ENCODE data around the gene PHACTR1.
"Not testable (repeated sequence)": the region's sequence is repeated elsewhere in the genome, so short reads cannot be mapped to it uniquely, and the experiment has no call there.

Gene PHACTR1

DNA sequence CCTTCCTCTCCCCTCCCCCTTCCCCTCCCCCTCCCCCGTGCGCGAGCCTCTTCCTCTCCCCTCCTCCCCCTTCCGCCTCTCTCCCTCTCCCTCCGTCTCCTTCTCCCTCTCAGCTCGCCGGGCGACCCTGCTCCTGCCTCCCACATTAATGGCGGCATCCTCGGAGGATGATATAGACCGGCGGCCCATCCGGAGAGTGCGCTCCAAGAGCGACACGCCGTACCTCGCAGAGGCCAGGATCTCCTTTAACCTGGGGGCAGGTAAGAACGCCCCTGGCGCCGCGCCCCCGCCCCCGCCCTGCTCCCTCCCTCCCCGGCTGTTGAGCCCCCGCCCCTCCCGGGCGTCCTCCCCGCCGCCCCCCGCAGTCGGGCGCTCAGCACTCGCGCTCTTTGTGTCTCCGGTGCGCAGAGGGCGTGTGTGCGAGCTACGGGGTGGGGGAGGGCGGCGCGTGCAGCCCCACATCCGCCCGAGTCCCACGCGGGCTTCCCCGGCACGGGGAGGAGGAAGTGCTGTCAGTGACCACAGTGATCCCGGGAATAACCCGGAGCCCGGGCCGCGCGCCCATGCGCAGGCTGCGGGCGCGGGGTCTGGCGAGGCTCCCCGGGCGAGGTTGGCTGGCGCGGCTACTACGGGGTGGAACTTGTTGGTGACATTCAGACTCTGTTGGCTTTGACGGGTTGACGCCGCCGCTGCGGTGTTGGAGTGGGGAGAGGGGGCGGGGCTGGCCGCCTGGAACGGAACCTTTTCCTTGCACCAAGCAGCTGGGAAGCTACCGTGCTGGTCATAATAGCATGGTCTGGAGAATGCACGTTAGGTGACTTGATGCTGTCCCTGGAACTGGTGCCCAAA is 33.2 kb downstream of the PHACTR1 start:
- no peak for DNase-seq

DNA sequence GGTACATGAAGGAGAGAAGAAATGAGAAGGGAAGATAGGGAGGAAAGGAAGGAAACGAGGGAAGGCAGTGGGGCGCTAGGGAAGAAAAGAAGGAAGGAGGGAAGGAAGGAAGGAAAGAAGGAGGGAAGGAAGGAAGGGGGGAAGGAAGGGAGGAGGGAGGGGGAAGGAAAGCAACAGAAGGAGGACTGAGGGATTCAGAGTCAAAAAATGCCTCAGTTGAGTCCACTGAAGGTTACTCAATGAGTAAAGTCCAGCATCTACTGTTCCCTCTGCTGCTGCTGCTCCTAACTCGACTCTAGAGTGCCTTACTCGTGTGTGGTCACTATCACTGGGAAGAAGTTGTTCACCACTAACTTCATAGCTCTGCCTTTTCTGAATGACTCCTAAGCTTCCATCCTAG is 33.8 kb downstream of the PHACTR1 start:
- DNase-seq, result no peak

- DNase-seq, result no peak
Measured at GRCh38 chr6:12751694-12752325, 35.2 kb downstream of the PHACTR1 start.

GRCh38 chr6:12753036-12753435 is 36.5 kb downstream of the PHACTR1 start:
- no peak for DNase-seq

- DNase-seq, result no peak
Measured at GRCh38 chr6:12760226-12760625, 43.7 kb downstream of the PHACTR1 start.

GRCh38 chr6:12760911-12761310 is 44.3 kb downstream of the PHACTR1 start:
- no peak for DNase-seq

DNA sequence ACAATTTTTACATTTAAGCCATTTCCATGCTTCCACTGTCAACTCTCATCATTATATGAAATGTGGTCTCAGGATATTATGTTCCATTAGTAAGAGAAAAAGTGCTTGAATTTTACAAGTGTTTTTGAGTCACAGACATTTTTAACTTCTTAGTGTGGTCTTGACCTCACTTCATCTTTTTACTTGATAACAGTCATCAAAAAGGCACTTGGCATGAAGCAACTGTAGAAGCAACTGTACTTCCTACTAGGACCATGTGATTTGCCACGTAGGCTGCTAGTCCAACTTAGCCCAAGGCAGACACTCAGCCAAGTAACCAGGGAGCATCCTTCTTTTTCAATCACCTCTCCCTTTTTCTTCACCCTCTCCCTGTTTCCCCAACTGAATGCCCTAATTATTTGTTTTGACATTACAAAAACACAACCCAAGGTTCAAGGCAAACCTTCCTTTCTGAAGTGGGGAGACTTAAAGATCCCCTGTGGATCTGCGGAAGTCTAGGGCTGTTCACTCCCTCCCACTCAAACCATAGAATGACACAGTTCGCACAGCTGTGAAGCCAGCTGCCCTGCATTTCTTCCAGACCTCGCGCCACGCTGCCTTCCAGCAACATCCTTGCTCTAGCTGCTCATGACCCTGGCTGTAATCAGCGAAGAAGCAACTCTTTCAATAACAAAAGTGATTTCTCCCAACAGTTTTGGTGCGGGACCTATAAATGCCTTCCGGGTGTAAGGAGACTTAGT is 45.0 kb downstream of the PHACTR1 start:
- no peak for DNase-seq

GRCh38 chr6:12762731-12763434 is 46.3 kb downstream of the PHACTR1 start:
- DNase-seq, result not testable (repeated sequence)

GRCh38 chr6:12766365-12766764 is 49.8 kb downstream of the PHACTR1 start:
- DNase-seq, result no peak

GRCh38 chr6:12767016-12767415 is 50.4 kb downstream of the PHACTR1 start:
- no peak for DNase-seq

- no peak for DNase-seq
Measured at GRCh38 chr6:12769556-12770256, 53.1 kb downstream of the PHACTR1 start.

DNA sequence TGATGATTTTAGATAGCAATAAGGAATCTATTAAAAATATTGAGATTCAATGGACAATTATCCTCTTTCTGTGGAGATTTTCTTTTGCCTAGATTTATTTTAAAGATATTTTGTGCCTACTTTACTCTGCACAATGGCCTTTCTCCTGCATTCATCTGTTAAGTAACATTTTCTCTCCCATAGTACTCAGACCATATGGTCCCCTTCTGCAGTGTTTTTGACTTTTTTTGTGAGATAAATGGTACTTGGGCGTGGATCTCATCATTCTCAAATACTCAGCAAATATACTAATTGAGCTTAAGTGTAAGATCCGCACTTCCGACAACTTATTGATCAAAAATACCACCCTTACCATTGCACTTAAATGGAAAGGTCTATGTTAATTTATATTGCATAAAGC is 55.8 kb downstream of the PHACTR1 start:
- no peak for DNase-seq

DNA sequence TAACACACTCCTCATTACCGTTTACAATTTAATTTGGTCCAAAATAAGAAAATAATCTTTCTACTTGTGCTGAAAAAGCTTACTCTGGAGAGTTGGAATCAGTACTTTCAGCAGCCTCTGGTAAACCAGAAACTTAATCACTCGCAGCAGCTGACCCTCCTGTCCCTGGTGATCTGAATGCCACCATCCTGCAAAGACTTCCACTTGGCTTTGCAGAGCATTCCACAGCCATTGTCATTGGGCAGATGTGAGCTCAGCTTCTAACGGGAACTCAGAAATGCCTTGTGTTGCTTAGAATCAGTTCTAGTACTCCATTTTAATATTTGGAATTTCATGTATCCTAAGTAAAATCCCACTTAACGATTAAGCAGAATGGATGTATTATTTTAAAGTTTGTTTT is 59.7 kb downstream of the PHACTR1 start:
- no peak for DNase-seq

DNA sequence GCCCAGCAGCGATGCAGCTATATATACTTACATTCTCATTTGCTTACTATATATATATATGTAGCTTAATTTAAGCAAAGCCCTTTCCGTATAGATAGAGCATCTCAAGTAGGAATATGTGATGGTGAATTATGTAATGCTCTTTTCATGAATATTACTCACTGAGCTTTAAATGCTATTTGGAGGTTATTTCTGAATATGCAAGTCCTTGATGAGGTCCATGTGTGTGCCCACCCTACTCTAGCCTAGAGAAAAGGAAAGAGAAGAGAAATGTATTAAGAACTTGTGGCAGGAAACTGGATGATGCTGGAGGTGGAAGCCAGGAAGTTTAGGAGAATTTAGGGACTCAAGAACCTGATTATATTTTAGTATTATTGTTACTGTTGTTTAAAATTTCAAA is 63.2 kb downstream of the PHACTR1 start:
- no peak for DNase-seq

- no peak for DNase-seq
Measured at GRCh38 chr6:12782136-12782535, 65.6 kb downstream of the PHACTR1 start.

DNA sequence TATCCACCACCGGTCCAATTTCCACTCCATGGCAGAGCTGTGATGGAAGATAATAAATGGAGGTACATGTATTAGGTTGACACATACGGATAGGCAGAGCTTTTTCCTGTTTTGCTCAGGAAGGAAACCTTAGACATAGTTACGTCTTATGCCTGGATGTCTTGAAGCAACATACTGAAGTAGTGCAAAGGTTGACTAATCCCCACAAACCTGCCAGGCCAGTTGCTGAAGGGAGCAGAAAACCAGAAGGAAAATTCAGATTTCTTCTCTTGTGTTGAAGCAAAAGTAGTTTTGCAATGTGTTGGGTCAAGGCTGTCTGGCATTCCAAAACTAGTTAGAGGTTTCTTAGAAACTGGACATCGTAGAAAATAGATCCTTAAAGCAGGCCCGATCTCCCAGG is 68.7 kb downstream of the PHACTR1 start:
- no peak for DNase-seq

GRCh38 chr6:12785921-12786320 is 69.4 kb downstream of the PHACTR1 start:
- DNase-seq, result no peak

DNA sequence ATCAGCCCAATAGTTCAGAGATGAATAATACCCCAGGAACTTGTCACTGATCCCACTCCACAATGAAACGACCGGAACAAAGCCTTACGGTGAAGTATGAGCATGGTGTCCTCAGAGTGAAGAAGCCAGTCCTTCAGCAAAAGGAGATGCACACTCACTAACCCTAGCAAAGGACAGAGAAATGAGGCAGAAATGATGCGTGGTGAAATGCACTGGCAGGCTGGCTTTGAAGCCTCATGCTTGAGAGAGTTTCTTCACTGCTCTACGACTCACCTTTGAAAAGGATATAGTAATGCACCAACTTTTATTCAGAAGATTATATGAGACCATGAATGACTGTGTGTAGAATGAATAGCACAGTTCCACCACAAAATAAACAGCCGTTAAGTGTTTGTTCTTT is 74.8 kb downstream of the PHACTR1 start:
- DNase-seq, result no peak

DNA sequence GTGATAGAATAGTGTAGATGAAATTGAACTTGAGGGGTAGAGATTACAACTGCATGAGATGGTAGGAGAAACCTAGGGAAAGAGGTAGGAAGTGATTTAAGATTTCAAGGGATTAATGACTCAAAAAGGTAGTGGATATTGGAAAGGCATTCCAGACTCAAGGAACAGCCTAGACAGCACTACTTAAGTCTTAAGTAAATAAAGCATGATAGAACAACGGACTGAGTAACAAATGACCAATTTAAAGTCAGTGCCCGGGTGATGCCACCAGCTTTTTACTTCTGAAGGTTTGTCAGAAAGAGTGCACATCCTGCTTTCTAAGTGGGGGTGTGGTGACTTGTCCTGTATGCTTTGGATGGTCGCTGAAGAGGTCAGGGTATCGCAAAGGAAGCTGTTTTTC is 81.8 kb downstream of the PHACTR1 start:
- no peak for DNase-seq

DNA sequence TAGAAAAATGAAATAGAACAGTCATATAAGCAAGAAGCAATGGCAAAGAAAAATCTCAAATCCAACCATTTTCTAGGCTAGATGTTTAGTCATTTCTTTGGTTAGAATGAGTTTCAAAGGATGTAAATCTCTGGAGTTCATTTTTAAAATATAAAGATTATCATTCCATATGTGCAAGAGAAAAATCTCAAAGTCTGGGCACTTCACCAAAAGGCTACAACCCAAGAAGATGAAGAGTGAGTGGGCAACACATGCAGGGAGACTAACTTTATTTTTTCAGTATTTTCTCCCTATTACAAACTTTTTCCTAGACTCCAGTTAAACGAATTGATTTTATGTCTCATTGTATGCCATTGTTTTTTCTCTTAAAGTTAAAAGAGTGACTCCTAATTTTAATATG is 83.6 kb downstream of the PHACTR1 start:
- DNase-seq, result no peak

DNA sequence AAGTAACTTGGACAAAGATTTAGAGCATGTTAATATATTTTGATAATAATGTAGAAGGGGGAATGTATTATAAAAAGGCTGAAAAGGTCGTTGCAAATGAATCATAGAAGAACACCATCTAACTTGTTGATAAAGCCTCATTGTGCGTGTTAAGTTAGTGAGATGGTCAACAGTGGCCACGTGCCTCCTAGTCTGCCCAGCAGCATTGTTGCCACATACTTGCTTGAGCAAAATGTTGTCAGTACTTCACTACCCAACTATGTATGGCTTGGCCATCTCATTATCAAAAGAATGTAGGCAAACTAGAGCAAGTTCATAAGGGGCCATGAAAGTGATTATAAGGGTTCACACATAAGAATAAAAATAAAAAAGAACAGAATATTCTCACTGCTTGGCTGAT is 84.6 kb downstream of the PHACTR1 start:
- DNase-seq, result no peak

DNA sequence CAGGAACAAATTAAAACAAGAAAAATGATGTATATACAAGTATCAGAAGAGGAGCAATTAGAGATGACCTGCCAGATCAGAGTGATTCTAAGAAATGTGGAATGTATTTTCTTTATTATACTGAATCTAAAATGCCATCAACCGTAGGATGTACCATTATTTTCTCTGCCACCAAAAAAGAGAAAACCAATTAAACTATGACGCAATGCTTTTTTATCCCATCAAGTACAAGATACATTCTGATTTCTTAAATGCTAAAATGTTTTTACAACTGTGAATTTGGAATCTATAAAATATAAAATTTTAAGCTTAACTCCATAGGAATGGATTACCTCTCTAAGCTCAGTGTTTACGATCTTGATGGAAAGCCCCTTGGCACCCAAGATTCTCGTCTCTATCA is 85.9 kb downstream of the PHACTR1 start:
- no peak for DNase-seq

DNA sequence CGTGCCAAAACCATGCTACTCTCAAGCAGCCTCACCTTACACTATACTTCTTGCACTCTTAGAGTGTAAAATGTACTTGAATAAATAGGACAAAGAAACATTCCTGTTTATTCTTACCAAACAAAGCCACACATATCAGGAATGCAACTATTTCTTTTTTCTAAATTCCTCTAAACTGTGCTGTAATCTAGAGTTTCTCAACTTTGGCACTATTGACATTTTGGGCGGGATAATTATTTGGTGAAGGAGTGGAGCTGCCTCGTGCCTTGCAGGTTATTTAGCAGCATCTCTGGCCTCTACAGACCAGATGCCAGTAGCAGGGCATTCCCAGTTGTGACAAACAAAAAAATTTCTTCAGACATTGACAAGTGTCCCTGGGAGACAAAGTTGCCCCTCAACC is 86.9 kb downstream of the PHACTR1 start:
- no peak for DNase-seq
